Endodermal cell (in vitro differentiated cells): ENCODE results near the gene BLOC1S1. TPM values are rescaled to one million over a fixed set of nuclear protein-coding genes. Genes with fewer than 3 reads are reported as not detected.

Experiments
- DNase-seq: peaks from one replicate; pipeline ENCODE4 v3.0.0-alpha.2; 2017
- H3K27ac ChIP-seq: 2 replicates; pipeline ENCODE4 v1.5.1; 2013; ENCODE audit warnings: mild to moderate bottlenecking, low read depth, low read length, moderate library complexity
- H3K27me3 ChIP-seq: 2 replicates; pipeline ENCODE4 v1.6.1; 2013; ENCODE audit warnings: mild to moderate bottlenecking, low read length, moderate library complexity; ENCODE audit not compliant: insufficient read depth, control insufficient read depth, poor library complexity, severe bottlenecking
- H3K36me3 ChIP-seq: 2 replicates; pipeline ENCODE4 v1.7.0; 2013; ENCODE audit warnings: mild to moderate bottlenecking, low read length, moderate library complexity; ENCODE audit not compliant: control insufficient read depth, insufficient read depth
- H3K4me1 ChIP-seq: one replicate; pipeline ENCODE4 v1.7.0; 2013; ENCODE audit warnings: low read length; ENCODE audit not compliant: control insufficient read depth, insufficient read depth
- H3K4me3 ChIP-seq: 2 replicates; pipeline ENCODE4 v1.5.1; 2013; ENCODE audit warnings: mild to moderate bottlenecking, low read length, moderate library complexity
- H3K9ac ChIP-seq: 2 replicates; pipeline ENCODE4 v1.6.1; 2013; ENCODE audit warnings: mild to moderate bottlenecking, low read length, moderate library complexity; ENCODE audit not compliant: poor library complexity, severe bottlenecking; ENCODE audit errors: extremely low read depth
- H3K9me3 ChIP-seq: 2 replicates; pipeline ENCODE4 v1.6.1; 2013; ENCODE audit warnings: mild to moderate bottlenecking, low read length, moderate library complexity; ENCODE audit not compliant: control insufficient read depth
- H3K27ac Mint-ChIP-seq: 2 replicates; pipeline ENCODE4 v1.8.0; 2020; ENCODE audit warnings: mixed read lengths
- H3K27me3 Mint-ChIP-seq: 2 replicates; pipeline ENCODE4 v1.8.0; 2021; ENCODE audit warnings: mild to moderate bottlenecking, mixed read lengths; ENCODE audit not compliant: insufficient read depth
- H3K36me3 Mint-ChIP-seq: 2 replicates; pipeline ENCODE4 v1.8.0; 2020; ENCODE audit warnings: low read depth, mixed read lengths
- H3K4me1 Mint-ChIP-seq: 2 replicates; pipeline ENCODE4 v1.8.0; 2020; ENCODE audit warnings: mixed read lengths
- H3K4me3 Mint-ChIP-seq: 2 replicates; pipeline ENCODE4 v1.8.0; 2020; ENCODE audit warnings: mild to moderate bottlenecking, moderate library complexity, mixed read lengths
- H3K9me3 Mint-ChIP-seq: 2 replicates; pipeline ENCODE4 v1.8.0; 2020; ENCODE audit warnings: mild to moderate bottlenecking, mixed read lengths
- CTCF ChIP-seq: fragments of 200-600 bp; sonication (generic); conservative IDR thresholded peaks from 2 replicates; pipeline ENCODE4 v1.5.0; 2021; ENCODE audit warnings: antibody characterized with exemption, mild to moderate bottlenecking
- WGBS, 2 experiments: methylation state at CpG; one replicate each; pipeline versions ENCODE4 v1.1.5 to v1.1.7; 2013; ENCODE audit warnings: missing lambda C conversion rate in 2 of 2, mixed read lengths in 1 of 2; ENCODE audit not compliant: insufficient coverage in 1 of 2, insufficient read length in 1 of 2; 5-methylcytosine and 5-hydroxymethylcytosine counted together
- total RNA-seq, 2 donors: library from RNA; stranded (reverse); fragmentation: NEBNext Ultra II Directional in 1 of 2; extraction: Animal tissue kit (Norgen Biotek cat#: 25700) in 1 of 2; gene quantifications; 2 replicates in 1 of 2; 3 replicates in 1 of 2; pipeline ENCODE4 v1.2.1, GENCODE V29; 2021

The BLOC1S1 gene
- total RNA-seq, 2 donors from 2014 or later, result 95.1 to 102 TPM

DNA sequence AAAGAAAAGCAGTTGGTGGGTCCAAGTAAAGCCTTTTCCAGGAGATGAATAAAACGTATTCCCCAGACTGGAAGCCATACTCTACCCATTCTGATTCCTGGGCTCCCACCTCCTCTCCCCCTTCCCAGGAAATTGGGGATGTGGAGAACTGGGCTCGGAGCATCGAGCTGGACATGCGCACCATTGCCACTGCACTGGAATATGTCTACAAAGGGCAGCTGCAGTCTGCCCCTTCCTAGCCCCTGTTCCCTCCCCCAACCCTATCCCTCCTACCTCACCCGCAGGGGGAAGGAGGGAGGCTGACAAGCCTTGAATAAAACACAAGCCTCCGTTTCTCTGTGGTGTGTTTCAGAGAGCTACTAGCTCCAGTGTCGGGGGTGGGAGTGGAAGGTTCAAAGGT lies 3.5 kb downstream of the BLOC1S1 start:
- no peaks in the 10 kb centered on the region for H3K27me3 ChIP-seq
- H3K4me3 Mint-ChIP-seq, result no peak overlapping the region
- no peak overlapping the region for H3K27ac ChIP-seq
- DNase-seq, result no peak
- H3K9me3 ChIP-seq, result no peaks in the 10 kb centered on the region
- TF ChIP-seq CTCF, result no peak
- H3K36me3 Mint-ChIP-seq, result peaks cover 16% of the 10 kb centered on the region
- H3K9me3 Mint-ChIP-seq, result no peaks in the 10 kb centered on the region
- peaks cover 20% of the 10 kb centered on the region for H3K36me3 ChIP-seq
- no peak overlapping the region for H3K9ac ChIP-seq
- H3K4me1 ChIP-seq, result peaks cover 5% of the 10 kb centered on the region
- WGBS, 2 experiments, result 67 to 95% methylated on average over 1 to 6 of the region's 7 CpGs
- H3K4me3 ChIP-seq, result no peak overlapping the region
- H3K27ac Mint-ChIP-seq, result no peak overlapping the region
- H3K27me3 Mint-ChIP-seq, result no peaks in the 10 kb centered on the region
- H3K4me1 Mint-ChIP-seq, result peaks cover 31% of the 10 kb centered on the region

- Mint-ChIP-seq H3K27me3 (no peaks in the 10 kb centered on the region), H3K4me1 (peaks cover 34% of the 10 kb centered on the region), H3K9me3 (no peaks in the 10 kb centered on the region), H3K36me3 (peaks cover 23% of the 10 kb centered on the region), H3K4me3 (no peak within 1 kb of the TSS), H3K27ac (peak within 1 kb of the TSS; percentile 44)
- Histone ChIP-seq H3K9me3 (no peaks in the 10 kb centered on the region), H3K4me1 (peaks cover 5% of the 10 kb centered on the region), H3K27ac (no peak within 1 kb of the TSS), H3K4me3 (no peak within 1 kb of the TSS), H3K27me3 (no peaks in the 10 kb centered on the region), H3K36me3 (peaks cover 28% of the 10 kb centered on the region), H3K9ac (no peak within 1 kb of the TSS)
- 80 to 92% methylated on average over 1 to 6 of the region's 6 CpGs for WGBS, 2 experiments
- no peak for DNase-seq
- no peak for TF ChIP-seq CTCF
These were observed 4.3 kb downstream of the BLOC1S1 start, which contains the start of gene RDH5 for GRCh38 chr12:55720071-55720564. Gene RDH5 (plus strand): TSS chr12:55720393. CDS start chr12:55721185, 792 bp downstream.

DNA sequence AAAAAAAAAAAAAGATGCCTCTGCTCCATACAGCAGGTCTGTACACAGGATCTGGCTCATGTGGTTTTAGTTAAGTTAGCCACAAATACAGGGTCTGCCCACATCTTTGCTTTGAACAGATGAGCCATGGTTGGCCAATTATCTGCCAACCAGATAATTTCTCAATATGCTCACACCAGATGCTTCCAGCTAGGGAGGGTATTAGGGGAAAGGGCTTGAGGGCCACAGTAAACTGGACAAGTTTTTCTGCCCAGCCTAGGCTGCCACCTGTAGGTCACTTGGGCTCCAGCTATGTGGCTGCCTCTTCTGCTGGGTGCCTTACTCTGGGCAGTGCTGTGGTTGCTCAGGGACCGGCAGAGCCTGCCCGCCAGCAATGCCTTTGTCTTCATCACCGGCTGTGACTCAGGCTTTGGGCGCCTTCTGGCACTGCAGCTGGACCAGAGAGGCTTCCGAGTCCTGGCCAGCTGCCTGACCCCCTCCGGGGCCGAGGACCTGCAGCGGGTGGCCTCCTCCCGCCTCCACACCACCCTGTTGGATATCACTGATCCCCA lies 5.1 kb downstream of the BLOC1S1 start:
- Histone ChIP-seq H3K9ac (no peak overlapping the region), H3K27ac (no peak overlapping the region), H3K9me3 (no peaks in the 10 kb centered on the region), H3K4me1 (peaks cover 5% of the 10 kb centered on the region), H3K36me3 (peaks cover 36% of the 10 kb centered on the region), H3K4me3 (no peak overlapping the region), H3K27me3 (no peaks in the 10 kb centered on the region)
- Mint-ChIP-seq H3K27me3 (no peaks in the 10 kb centered on the region), H3K27ac (peak overlapping the region; percentile 44), H3K9me3 (no peaks in the 10 kb centered on the region), H3K4me1 (peaks cover 29% of the 10 kb centered on the region), H3K36me3 (peaks cover 31% of the 10 kb centered on the region), H3K4me3 (no peak overlapping the region)
- peak; percentile 76 for TF ChIP-seq CTCF
- 75% methylated on average over 8 to 9 of the region's 9 CpGs for WGBS, 2 experiments
- DNase-seq, result peak; percentile 89
